ENCODE measurements around the gene FAM120B.
"Not testable (repeated sequence)": the region's sequence is repeated elsewhere in the genome, so short reads cannot be mapped to it uniquely, and the experiment has no call there.

Gene FAM120B

GRCh38 chr6:170407200-170407599 lies 100.6 kb downstream of the FAM120B start:
- no peaks in the 10 kb centered on the region for H3K36me3 ChIP-seq (replicated peaks; ENCODE audit: low read depth, low read length)
- H2AFZ ChIP-seq (ENCODE audit: low read depth, low read length) = no peak overlapping the region
- H3K9ac ChIP-seq (ENCODE audit: low read length) = no peak overlapping the region
- no peaks in the 10 kb centered on the region for H3K4me1 ChIP-seq (ENCODE audit: low read length)
- H3K4me3 ChIP-seq (ENCODE audit: low read length) = no peak overlapping the region
- no peaks in the 10 kb centered on the region for H3K9me3 ChIP-seq (ENCODE audit: insufficient read depth, low read length)
- no peaks in the 10 kb centered on the region for H3K79me2 ChIP-seq (ENCODE audit: low read length)
- no peaks in the 10 kb centered on the region for H3K27me3 ChIP-seq (ENCODE audit: low read depth, low read length)
- TF ChIP-seq CTCF (IDR thresholded peaks at IDR 0.05; ENCODE audit: low read depth, low read length) (no peak), EZH2phosphoT487 (IDR thresholded peaks at IDR 0.05; ENCODE audit: low read depth) (no peak)
- H3K27ac ChIP-seq (ENCODE audit: low read length) = no peak overlapping the region
- H3K4me2 ChIP-seq (ENCODE audit: low read length) = no peak overlapping the region
- H4K20me1 ChIP-seq (ENCODE audit: insufficient read depth, low read length) = no peaks in the 10 kb centered on the region

- Histone ChIP-seq H2AFZ (ENCODE audit: low read depth, low read length) (no peak overlapping the region), H3K9me3 (ENCODE audit: insufficient read depth, low read length) (no peaks in the 10 kb centered on the region), H3K4me1 (ENCODE audit: low read length) (no peaks in the 10 kb centered on the region), H3K79me2 (ENCODE audit: low read length) (no peaks in the 10 kb centered on the region), H3K4me2 (ENCODE audit: low read length) (no peak overlapping the region), H3K4me3 (ENCODE audit: low read length) (no peak overlapping the region), H3K27ac (ENCODE audit: low read length) (no peak overlapping the region), H3K27me3 (ENCODE audit: low read depth, low read length) (no peaks in the 10 kb centered on the region), H3K9ac (ENCODE audit: low read length) (no peak overlapping the region), H4K20me1 (ENCODE audit: insufficient read depth, low read length) (no peaks in the 10 kb centered on the region), H3K36me3 (replicated peaks; ENCODE audit: low read depth, low read length) (no peaks in the 10 kb centered on the region)
- TF ChIP-seq EZH2phosphoT487 (IDR thresholded peaks at IDR 0.05; ENCODE audit: low read depth) (no peak), CTCF (IDR thresholded peaks at IDR 0.05; ENCODE audit: low read depth, low read length) (no peak)
These were observed 101.4 kb downstream of the FAM120B start for GRCh38 chr6:170407932-170408331.

GRCh38 chr6:170409746-170410145 lies 103.2 kb downstream of the FAM120B start:
- H4K20me1 ChIP-seq (ENCODE audit: insufficient read depth, low read length); H3K9ac ChIP-seq (ENCODE audit: low read length); H3K9me3 ChIP-seq (ENCODE audit: insufficient read depth, low read length); H3K27me3 ChIP-seq (ENCODE audit: low read depth, low read length); H3K36me3 ChIP-seq (replicated peaks; ENCODE audit: low read depth, low read length); H3K4me1 ChIP-seq (ENCODE audit: low read length); H3K4me3 ChIP-seq (ENCODE audit: low read length); H3K79me2 ChIP-seq (ENCODE audit: low read length); H3K4me2 ChIP-seq (ENCODE audit: low read length); H2AFZ ChIP-seq (ENCODE audit: low read depth, low read length); H3K27ac ChIP-seq (ENCODE audit: low read length): not testable (repeated sequence)

GRCh38 chr6:170410241-170410640 lies 103.7 kb downstream of the FAM120B start:
- TF ChIP-seq CTCF (IDR thresholded peaks at IDR 0.05; ENCODE audit: low read depth, low read length) (no peak), EZH2phosphoT487 (IDR thresholded peaks at IDR 0.05; ENCODE audit: low read depth) (no peak)
- H3K27me3 ChIP-seq (ENCODE audit: low read depth, low read length) = no peaks in the 10 kb centered on the region
- no peaks in the 10 kb centered on the region for H3K79me2 ChIP-seq (ENCODE audit: low read length)
- H3K4me3 ChIP-seq (ENCODE audit: low read length) = no peak overlapping the region
- H4K20me1 ChIP-seq (ENCODE audit: insufficient read depth, low read length) = no peaks in the 10 kb centered on the region
- H2AFZ ChIP-seq (ENCODE audit: low read depth, low read length) = no peak overlapping the region
- H3K9ac ChIP-seq (ENCODE audit: low read length) = no peak overlapping the region
- no peaks in the 10 kb centered on the region for H3K9me3 ChIP-seq (ENCODE audit: insufficient read depth, low read length)
- no peak overlapping the region for H3K27ac ChIP-seq (ENCODE audit: low read length)
- H3K36me3 ChIP-seq (replicated peaks; ENCODE audit: low read depth, low read length) = no peaks in the 10 kb centered on the region
- no peak overlapping the region for H3K4me2 ChIP-seq (ENCODE audit: low read length)
- H3K4me1 ChIP-seq (ENCODE audit: low read length) = no peaks in the 10 kb centered on the region

- no peak overlapping the region for H3K4me2 ChIP-seq (ENCODE audit: low read length)
- no peak for TF ChIP-seq CTCF (IDR thresholded peaks at IDR 0.05; ENCODE audit: low read depth, low read length)
- TF ChIP-seq EZH2phosphoT487 (IDR thresholded peaks at IDR 0.05; ENCODE audit: low read depth) = no peak
- H3K9ac ChIP-seq (ENCODE audit: low read length) = no peak overlapping the region
- H3K27me3 ChIP-seq (ENCODE audit: low read depth, low read length) = no peaks in the 10 kb centered on the region
- no peak overlapping the region for H3K4me3 ChIP-seq (ENCODE audit: low read length)
- no peaks in the 10 kb centered on the region for H3K79me2 ChIP-seq (ENCODE audit: low read length)
- no peaks in the 10 kb centered on the region for H4K20me1 ChIP-seq (ENCODE audit: insufficient read depth, low read length)
- H3K27ac ChIP-seq (ENCODE audit: low read length) = no peak overlapping the region
- no peaks in the 10 kb centered on the region for H3K4me1 ChIP-seq (ENCODE audit: low read length)
- no peaks in the 10 kb centered on the region for H3K9me3 ChIP-seq (ENCODE audit: insufficient read depth, low read length)
- H3K36me3 ChIP-seq (replicated peaks; ENCODE audit: low read depth, low read length) = no peaks in the 10 kb centered on the region
- no peak overlapping the region for H2AFZ ChIP-seq (ENCODE audit: low read depth, low read length)
These were observed 108.8 kb downstream of the FAM120B start for GRCh38 chr6:170415318-170415717.
